Measurements from ENCODE around the gene YARS2.
"Not testable (repeated sequence)": the region's sequence is repeated elsewhere in the genome, so short reads cannot be mapped to it uniquely, and the experiment has no call there.

Gene YARS2

GRCh38 chr12:32725308-32725707, 30.4 kb downstream of the YARS2 start:
- not testable (repeated sequence) for H3K27ac Mint-ChIP-seq, H3K27me3 Mint-ChIP-seq, H3K9me3 Mint-ChIP-seq, H3K4me3 Mint-ChIP-seq, ATAC-seq, DNase-seq, H3K4me1 Mint-ChIP-seq
- H3K36me3 Mint-ChIP-seq (ENCODE audit: low read depth), result peaks cover 29% of the 10 kb centered on the region

- DNase-seq (no peak), ATAC-seq (no peak)
- Mint-ChIP-seq H3K27me3 (no peaks in the 10 kb centered on the region), H3K36me3 (ENCODE audit: low read depth) (peaks cover 22% of the 10 kb centered on the region), H3K4me3 (no peak overlapping the region), H3K27ac (no peak overlapping the region), H3K4me1 (no peaks in the 10 kb centered on the region), H3K9me3 (no peaks in the 10 kb centered on the region)
Measured at GRCh38 chr12:32718926-32719325, 36.8 kb downstream of the YARS2 start.

DNA sequence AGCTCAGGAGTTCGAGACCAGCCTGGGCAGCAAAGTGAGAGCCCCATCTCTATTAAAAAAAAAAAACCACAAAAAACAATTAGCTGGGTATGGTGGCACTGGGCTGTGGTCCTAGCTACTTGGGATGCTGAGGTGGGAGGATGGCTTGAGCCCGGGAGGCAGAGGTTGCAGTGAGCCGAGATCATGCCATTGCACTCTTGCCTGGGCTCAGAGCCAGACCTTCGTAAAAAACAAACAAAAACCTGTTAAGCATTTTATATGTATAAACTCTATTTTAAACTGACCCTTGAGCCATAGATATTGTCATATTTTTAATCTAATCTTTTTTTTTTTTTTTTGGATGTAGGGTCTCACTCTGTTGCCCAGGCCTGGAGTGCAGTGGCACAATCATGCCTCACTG, 40.9 kb downstream of the YARS2 start:
- Mint-ChIP-seq H3K9me3 (no peaks in the 10 kb centered on the region), H3K27ac (no peak overlapping the region), H3K27me3 (no peaks in the 10 kb centered on the region), H3K4me3 (no peak overlapping the region), H3K36me3 (ENCODE audit: low read depth) (peaks cover 33% of the 10 kb centered on the region), H3K4me1 (no peaks in the 10 kb centered on the region)
- ATAC-seq (no peak), DNase-seq (no peak)

GRCh38 chr12:32708926-32709325, 46.8 kb downstream of the YARS2 start:
- ATAC-seq (no peak), DNase-seq (no peak)
- no peaks in the 10 kb centered on the region for H3K4me1 Mint-ChIP-seq
- H3K27me3 Mint-ChIP-seq, result no peaks in the 10 kb centered on the region
- H3K36me3 Mint-ChIP-seq (ENCODE audit: low read depth), result peaks cover 25% of the 10 kb centered on the region
- no peak overlapping the region for H3K27ac Mint-ChIP-seq
- H3K9me3 Mint-ChIP-seq, result no peaks in the 10 kb centered on the region
- no peak overlapping the region for H3K4me3 Mint-ChIP-seq

DNA sequence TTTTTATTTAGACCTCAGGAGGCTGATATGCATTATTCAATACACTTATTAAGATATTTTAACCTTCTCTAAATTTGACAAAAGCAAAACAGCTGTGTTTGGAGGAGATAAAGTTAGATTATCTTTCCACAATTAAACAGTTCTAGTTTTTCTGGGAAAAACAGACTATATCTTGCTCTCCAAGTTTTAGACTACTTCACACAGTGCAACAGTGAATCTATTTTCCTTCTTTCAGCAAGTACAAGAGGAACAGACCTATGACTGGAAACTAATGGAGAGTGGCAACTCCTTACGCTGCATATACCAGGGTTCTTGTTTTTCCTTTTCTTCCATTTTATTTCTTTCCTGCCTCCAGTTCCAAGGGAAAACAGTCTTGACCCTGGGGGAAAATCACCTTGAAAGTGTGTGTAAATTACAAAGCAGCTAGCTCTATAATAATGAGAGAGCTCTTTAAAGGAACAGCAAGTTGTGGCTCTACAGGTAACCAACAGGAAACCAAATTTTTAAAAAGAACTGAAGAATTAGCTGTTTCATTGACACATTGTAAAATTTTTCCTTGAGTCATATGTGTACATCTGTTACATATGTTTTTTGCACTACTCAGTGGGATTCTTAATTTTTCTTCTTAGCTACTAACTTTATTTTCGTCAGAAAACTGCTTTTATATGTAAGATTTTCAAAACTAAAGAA, 49.2 kb downstream of the YARS2 start:
- no peak overlapping the region for H3K27ac Mint-ChIP-seq
- H3K36me3 Mint-ChIP-seq (ENCODE audit: low read depth), result peaks cover 17% of the 10 kb centered on the region
- H3K27me3 Mint-ChIP-seq, result no peaks in the 10 kb centered on the region
- H3K9me3 Mint-ChIP-seq, result no peaks in the 10 kb centered on the region
- H3K4me1 Mint-ChIP-seq, result no peaks in the 10 kb centered on the region
- ATAC-seq (no peak), DNase-seq (no peak)
- no peak overlapping the region for H3K4me3 Mint-ChIP-seq

DNA sequence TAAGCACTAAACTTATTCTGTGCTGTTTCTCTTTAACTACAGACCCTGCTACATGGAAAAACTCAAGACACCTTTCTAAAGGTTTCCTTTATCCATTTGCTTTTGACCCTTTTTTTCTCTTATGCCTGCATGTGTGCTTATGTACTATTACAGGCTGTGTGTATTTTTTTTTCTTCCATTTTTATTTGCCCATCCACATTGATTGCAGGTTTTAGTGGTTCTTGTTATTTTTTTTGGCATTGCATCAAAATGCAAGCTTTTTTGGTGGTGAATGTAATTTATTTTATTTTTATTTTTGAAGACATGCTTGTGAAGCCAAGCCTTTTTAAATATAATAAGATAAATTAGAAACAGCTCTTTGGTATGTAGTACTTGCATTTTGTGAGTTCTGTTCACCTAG, 49.9 kb downstream of the YARS2 start:
- H3K4me1 Mint-ChIP-seq, result no peaks in the 10 kb centered on the region
- DNase-seq (no peak), ATAC-seq (no peak)
- H3K36me3 Mint-ChIP-seq (ENCODE audit: low read depth), result peaks cover 14% of the 10 kb centered on the region
- H3K27ac Mint-ChIP-seq, result no peak overlapping the region
- H3K9me3 Mint-ChIP-seq, result no peaks in the 10 kb centered on the region
- no peaks in the 10 kb centered on the region for H3K27me3 Mint-ChIP-seq
- no peak overlapping the region for H3K4me3 Mint-ChIP-seq

- no peak overlapping the region for H3K4me3 Mint-ChIP-seq
- peaks cover 10% of the 10 kb centered on the region for H3K36me3 Mint-ChIP-seq (ENCODE audit: low read depth)
- ATAC-seq, result no peak
- DNase-seq, result no peak
- no peaks in the 10 kb centered on the region for H3K27me3 Mint-ChIP-seq
- H3K27ac Mint-ChIP-seq, result no peak overlapping the region
- no peaks in the 10 kb centered on the region for H3K9me3 Mint-ChIP-seq
- peaks cover 6% of the 10 kb centered on the region for H3K4me1 Mint-ChIP-seq
Measured at GRCh38 chr12:32702946-32703345, 52.8 kb downstream of the YARS2 start.

GRCh38 chr12:32702473-32702872, 53.2 kb downstream of the YARS2 start:
- Mint-ChIP-seq H3K4me3 (no peak overlapping the region), H3K27me3 (no peaks in the 10 kb centered on the region), H3K36me3 (ENCODE audit: low read depth) (peaks cover 10% of the 10 kb centered on the region), H3K9me3 (no peaks in the 10 kb centered on the region), H3K4me1 (peaks cover 7% of the 10 kb centered on the region), H3K27ac (no peak overlapping the region)
- ATAC-seq, result no peak
- DNase-seq, result no peak

DNA sequence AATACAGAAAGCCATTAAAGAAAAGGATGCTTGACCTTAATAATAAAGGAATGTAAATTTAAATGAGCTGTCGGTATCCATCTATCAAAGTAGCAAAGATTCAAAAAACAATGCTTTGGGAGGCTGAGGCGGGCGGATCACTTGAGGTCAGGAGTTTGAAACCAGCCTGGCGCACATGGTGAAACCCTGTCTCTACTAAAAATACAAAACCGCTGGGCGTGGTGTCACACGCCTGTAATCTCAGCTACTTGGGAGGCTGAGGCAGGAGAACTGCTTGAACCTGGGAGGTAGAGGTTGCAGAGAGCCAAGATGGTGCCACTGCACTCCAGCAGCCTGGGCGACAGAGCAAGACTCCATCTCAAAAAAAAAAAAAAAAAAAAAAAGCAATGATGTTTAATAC, 56.3 kb downstream of the YARS2 start:
- not testable (repeated sequence) for ATAC-seq, H3K27ac Mint-ChIP-seq
- H3K36me3 Mint-ChIP-seq (ENCODE audit: low read depth), result peaks cover 21% of the 10 kb centered on the region

GRCh38 chr12:32698285-32698684, 57.4 kb downstream of the YARS2 start:
- Mint-ChIP-seq H3K9me3 (no peaks in the 10 kb centered on the region), H3K36me3 (ENCODE audit: low read depth) (peaks cover 23% of the 10 kb centered on the region), H3K4me1 (peaks cover 10% of the 10 kb centered on the region), H3K4me3 (no peak overlapping the region), H3K27ac (no peak overlapping the region), H3K27me3 (no peaks in the 10 kb centered on the region)
- ATAC-seq (no peak), DNase-seq (no peak)

More for the DNA sequence above, 56.3 kb downstream of the YARS2 start:
- not testable (repeated sequence) for H3K4me3 Mint-ChIP-seq, H3K9me3 Mint-ChIP-seq, H3K27me3 Mint-ChIP-seq, DNase-seq
- H3K4me1 Mint-ChIP-seq, result peaks cover 10% of the 10 kb centered on the region

- Mint-ChIP-seq H3K27ac (no peak overlapping the region), H3K36me3 (ENCODE audit: low read depth) (peaks cover 24% of the 10 kb centered on the region), H3K9me3 (no peaks in the 10 kb centered on the region), H3K27me3 (no peaks in the 10 kb centered on the region), H3K4me3 (no peak overlapping the region), H3K4me1 (peaks cover 18% of the 10 kb centered on the region)
- DNase-seq, result no peak
- ATAC-seq, result no peak
Measured at GRCh38 chr12:32697445-32697844, 58.3 kb downstream of the YARS2 start.

Measured in activated naive CD8-positive, alpha-beta T cell treated with anti-CD3 and anti-CD28 coated beads, Interleukin-2, amount 50 U/mL, for 24 hours (primary cell).